GDM1 (cell line): ENCODE data around the gene USP30.

ENCODE experiments used
- DNase-seq: peaks from one replicate; lab custom pipeline; 2025; lab: John Stamatoyannopoulos, UW

USP30 gene

DNA sequence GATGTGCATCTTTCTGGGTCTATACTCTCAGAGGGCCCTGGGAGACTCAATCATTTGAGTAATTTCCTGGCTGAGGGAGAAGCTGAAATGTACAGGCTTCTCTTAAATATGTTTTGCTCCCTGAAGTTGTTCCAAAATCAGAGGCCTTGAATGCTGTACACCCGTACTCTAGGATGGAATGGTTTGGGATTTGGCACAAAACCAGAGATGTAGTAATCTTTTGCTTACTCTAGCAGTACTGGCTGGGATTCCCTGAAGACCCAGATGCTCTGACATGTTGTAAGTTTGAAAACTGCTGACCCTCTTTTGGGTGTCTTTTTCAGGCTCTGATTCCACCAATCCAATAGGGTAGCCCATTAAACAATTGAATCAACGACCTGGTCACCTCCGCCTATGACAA, 74.4 kb downstream of the USP30 start:
- no peak for DNase-seq

DNA sequence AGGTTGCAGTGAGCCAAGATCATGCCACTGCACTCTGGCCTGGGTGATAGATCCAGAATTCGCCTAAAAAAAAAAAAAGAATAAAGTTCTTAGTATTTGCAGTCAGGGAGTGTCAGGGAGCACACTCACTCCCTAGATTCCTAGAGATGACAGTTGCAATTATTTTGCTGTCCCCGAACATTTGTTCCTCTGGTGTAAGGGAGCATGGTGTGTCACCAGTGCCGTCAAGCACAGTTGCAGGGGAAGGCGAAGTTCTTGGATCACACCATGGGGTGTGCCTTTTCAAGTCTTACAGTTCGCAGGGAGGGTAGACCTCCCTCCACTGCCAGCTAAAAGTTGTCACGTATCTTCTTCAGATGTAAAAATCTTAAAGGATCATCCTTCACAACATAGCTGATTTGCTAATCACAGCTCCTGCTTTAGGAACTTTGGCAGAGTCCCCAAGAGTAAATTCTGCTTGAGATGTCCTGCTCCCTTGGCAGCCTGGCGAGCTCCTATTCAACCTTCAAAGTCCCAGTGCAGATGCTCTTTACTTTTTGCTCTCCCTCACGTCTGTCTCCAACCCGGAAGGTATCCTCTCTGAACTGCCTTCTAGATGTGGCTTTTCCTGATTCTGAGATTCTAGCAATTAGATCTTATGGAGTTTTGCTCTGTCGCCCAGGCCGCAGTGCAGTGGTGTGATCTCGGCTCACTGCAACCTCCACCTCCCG, 75.3 kb downstream of the USP30 start:
- DNase-seq: no peak

DNA sequence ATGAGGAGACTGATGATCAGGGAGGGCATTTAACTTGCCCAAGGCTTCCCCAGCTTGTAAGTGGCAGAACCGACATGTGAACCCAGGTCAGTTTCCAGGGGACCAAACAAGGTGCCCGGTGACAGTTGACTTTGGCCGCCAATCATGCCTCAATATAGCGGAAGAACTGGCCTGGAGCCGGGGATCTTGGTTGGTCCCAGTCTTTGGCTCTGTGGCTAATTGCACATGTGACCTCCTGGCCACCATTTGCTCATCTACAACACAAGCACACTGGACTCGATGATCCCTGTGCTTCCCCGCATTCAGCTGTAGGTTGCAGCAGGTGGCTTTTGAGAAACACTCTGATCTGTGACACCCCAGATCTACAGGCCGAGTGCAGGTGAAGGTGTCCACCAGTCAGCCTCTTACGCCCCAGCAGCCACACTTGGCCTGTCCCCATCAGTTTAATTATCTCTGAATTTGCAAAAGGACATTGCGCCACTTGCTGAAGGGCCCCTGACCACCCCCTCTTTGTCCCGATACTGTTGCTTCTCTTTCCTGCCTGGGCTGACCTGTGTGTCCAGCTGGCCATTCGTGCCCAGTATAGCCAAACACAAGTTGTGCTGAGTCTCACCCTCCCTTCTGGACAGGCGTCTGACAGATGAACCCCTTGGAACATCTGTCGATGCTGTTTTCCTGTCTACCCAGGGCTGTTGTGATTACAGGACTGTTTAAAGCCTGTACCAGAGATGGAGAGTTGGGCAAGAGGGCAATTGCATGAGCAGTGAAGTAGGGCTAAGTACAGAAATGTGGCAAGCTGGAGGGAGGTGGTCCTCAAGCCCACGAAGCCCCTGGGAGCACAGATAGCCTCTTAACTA, 78.1 kb downstream of the USP30 start:
- DNase-seq: no peak

DNA sequence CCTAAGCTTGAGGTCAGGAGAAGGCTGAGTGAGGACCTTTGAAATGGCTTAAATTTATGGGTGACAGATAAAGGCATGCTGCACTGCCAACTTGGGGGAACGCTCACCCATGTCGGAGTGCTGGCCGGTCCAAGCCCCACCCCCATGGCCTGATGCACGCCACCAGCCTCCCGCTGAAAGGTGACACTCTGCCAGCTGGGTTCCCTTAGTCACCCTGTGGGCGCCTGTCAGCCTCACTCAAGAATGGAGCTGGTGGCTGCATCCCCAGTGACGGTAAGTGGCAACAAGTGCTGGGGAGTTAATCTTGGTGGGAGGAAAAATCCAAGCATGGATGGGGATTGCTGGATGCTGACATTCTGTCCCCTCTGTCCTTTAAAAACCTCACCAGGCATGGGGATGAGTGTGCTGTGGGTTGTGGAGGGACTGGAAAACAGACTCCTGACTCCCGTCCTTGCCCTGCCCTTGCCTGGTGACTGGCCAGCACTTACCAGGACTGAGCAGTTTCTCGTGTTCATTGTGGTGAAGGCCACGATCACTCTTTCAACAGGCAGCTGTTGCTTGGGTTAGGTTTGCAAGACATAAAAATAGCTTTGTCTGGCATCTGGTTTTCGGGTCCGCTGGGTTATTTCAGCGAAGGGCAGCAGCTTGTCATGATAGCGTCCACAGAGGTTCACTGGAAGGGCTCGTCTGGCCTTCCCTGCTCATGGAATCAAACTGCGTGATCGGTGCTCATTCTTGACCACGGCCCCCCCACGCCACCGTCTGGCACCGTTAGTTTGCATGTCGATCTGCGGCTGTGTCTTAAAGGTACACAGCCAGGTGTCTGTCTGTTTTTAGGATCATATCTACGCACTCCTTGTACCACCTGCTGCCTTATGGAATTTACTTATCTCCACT, 79.0 kb downstream of the USP30 start:
- no peak for DNase-seq

DNA sequence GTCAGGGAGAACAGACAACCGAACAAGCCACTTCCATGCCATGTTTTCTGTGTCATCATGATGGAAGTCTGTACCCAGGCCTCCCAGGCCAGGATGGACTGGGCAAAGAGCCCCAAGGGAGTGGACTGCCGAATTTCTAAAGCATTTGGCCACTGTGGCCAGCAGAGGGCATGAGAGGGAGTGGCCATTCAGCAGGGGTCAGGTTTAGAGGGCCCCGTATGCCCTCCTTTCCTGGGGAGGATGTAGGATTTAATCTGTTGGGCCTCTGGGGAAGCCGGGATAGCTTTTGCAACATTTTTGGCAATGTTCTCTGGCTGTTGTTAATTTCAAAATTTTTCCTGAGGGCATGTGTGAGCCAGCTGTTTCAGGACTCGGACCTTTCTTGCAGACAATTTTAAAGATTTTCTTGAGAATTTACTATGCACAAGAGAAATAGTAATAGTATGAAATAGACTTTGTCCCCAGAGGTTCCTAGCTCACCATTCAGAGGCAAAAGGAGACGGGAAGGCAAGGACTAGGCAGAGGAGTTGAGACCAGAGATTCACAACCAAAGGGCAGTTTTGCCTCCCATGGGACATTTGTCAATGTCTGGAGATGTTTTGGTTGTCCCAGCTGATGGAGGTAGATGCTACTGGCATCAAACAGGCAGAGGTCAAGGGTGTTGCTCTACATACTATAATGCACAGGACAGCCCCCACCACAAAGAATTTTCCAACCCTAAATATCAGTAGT, 82.0 kb downstream of the USP30 start:
- DNase-seq: no peak

DNA sequence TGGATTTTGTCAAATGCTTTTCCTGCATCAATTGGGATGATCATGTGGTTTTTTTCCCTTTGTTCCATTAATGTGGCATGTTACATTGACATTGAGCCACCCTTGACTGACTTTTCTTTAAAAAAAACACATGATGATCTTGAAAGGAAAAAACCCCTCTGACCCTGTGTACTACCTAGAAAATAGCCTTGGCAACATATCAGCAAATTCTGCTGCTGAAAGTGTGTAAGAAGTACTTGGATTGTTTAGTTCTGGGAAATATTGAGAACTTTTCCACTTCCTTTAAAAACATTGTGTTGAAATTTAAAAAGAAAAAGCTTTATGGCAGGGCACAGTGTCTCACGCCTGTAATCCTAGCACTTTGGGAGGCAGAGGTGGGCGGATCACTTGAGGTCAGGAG, 84.7 kb downstream of the USP30 start:
- DNase-seq: no peak
